OCI-LY7 (cell line): ENCODE data around the gene BLTP3A. TPM values are rescaled to one million over a fixed set of nuclear protein-coding genes. Genes with fewer than 3 reads are reported as not detected.

Source experiments
- BruUV-seq: library from RNA; stranded (reverse); fragments of 400-500 nt; replicated peaks from 2 replicates; lab custom pipeline; 2021; lab: Mats Ljungman, UMichigan
- CTCF ChIA-PET: fragments of 300-600 bp; sonication (Branson Sonifier 250); formaldehyde crosslinking; loops from one replicate; lab custom pipeline; 2022; ENCODE audit warnings: antibody characterized with exemption; ENCODE audit not compliant: unreplicated experiment; lab: Charles Lee
- POLR2A ChIA-PET: fragments of 300-600 bp; sonication (Branson Sonifier 250); formaldehyde crosslinking; loops from one replicate; lab custom pipeline; 2022; ENCODE audit warnings: antibody characterized with exemption; lab: Charles Lee
- DNase-seq: peaks from one replicate; pipeline ENCODE4 v3.0.0-alpha.2; 2015; ENCODE audit warnings: low spot score
- H2AFZ ChIP-seq: fragments of 200-600 bp; sonication (generic), shearing (Covaris generic); 2 replicates; pipeline ENCODE4 v1.6.1; 2014; ENCODE audit warnings: mild to moderate bottlenecking, antibody characterized with exemption, low read length, moderate library complexity
- H3K27ac ChIP-seq: fragments of 200-600 bp; sonication (generic); 2 replicates; pipeline ENCODE4 v1.5.1; 2014; ENCODE audit warnings: mixed run types, low read depth, mild to moderate bottlenecking, moderate library complexity, low read length, inconsistent platforms; ENCODE audit not compliant: poor library complexity, severe bottlenecking
- H3K36me3 ChIP-seq: fragments of 200-600 bp; sonication (generic); 2 replicates; pipeline ENCODE4 v1.6.1; 2014; ENCODE audit warnings: mild to moderate bottlenecking, antibody characterized with exemption, low read length, moderate library complexity, mixed read lengths; ENCODE audit not compliant: insufficient read depth
- H3K4me1 ChIP-seq: fragments of 200-600 bp; sonication (generic); 2 replicates; pipeline ENCODE4 v1.5.1; 2014; ENCODE audit warnings: mild to moderate bottlenecking, low read length; ENCODE audit not compliant: insufficient read depth, poor library complexity, severe bottlenecking
- H3K4me2 ChIP-seq: fragments of 200-600 bp; sonication (generic); 2 replicates; pipeline ENCODE4 v1.6.1; 2014; ENCODE audit warnings: mild to moderate bottlenecking, low read length
- H3K4me3 ChIP-seq: fragments of 200-600 bp; sonication (generic); 2 replicates; pipeline ENCODE4 v1.5.1; 2014; ENCODE audit warnings: mild to moderate bottlenecking, low read depth, low read length; ENCODE audit not compliant: poor library complexity, severe bottlenecking
- H3K79me2 ChIP-seq: fragments of 200-600 bp; sonication (generic); 2 replicates; pipeline ENCODE4 v1.6.1; 2016; ENCODE audit warnings: low read depth, mild to moderate bottlenecking, low read length, moderate library complexity, mixed read lengths; ENCODE audit not compliant: insufficient read depth
- H3K9me2 ChIP-seq: fragments of 200-600 bp; sonication (generic); 2 replicates; pipeline ENCODE4 v1.6.1; 2016; ENCODE audit warnings: mild to moderate bottlenecking, low read length, mixed read lengths; ENCODE audit not compliant: insufficient read depth
- H3K9me3 ChIP-seq: fragments of 200-600 bp; sonication (generic); 2 replicates; pipeline ENCODE4 v1.6.1; 2014; ENCODE audit warnings: mild to moderate bottlenecking, mixed run types, low read length, mixed read lengths
- H4K20me1 ChIP-seq: fragments of 200-600 bp; sonication (generic); 2 replicates; pipeline ENCODE4 v1.6.1; 2014; ENCODE audit warnings: mild to moderate bottlenecking, antibody characterized with exemption, low read length, moderate library complexity, mixed read lengths; ENCODE audit not compliant: insufficient read depth
- EZH2phosphoT487 ChIP-seq: fragments of 200-600 bp; sonication (generic); IDR thresholded peaks from 2 replicates; pipeline ENCODE4 v1.6.1; 2018; ENCODE audit warnings: low read depth, borderline replicate concordance, mild to moderate bottlenecking, mixed run types, antibody characterized with exemption, low read length, moderate library complexity, mixed read lengths
- intact Hi-C: fragments of 100-400 bp; cut with micrococcal nuclease; formaldehyde crosslinking; loops from one replicate; pipeline ENCODE4 v1.10.0; 2022; ENCODE audit not compliant: unreplicated experiment
- total RNA-seq, 2 experiments: library from RNA; depleted of rRNA in 1 of 2; stranded (reverse); fragments of >200 nt in 1 of 2; shearing (Covaris generic) in 1 of 2; gene quantifications; 2 replicates each; pipeline ENCODE4 v1.2.3, GENCODE V29; 2014 to 2022
- TF ChIP-seq, protein P1 (sequence below): fragments of 200-600 bp; sonication (generic); conservative IDR thresholded peaks from 2 replicates; pipeline ENCODE4 v1.5.1; 2014; ENCODE audit warnings: mild to moderate bottlenecking, antibody characterized with exemption, low read length, moderate library complexity, mixed read lengths

The BLTP3A gene
- total RNA-seq, 2 experiments from 2014 or later, result 11.9 to 23.3 TPM

- intact Hi-C loops, result loop anchor here (5.0 kb wide), 1 partner anchor 326 kb away; the partner anchor contains the start of gene PACSIN1
These were observed 970 bp downstream of the BLTP3A start for GRCh38 chr6:34792605-34793500.

GRCh38 chr6:34793877-34794276, 2.0 kb downstream of the BLTP3A start:
- H3K79me2 ChIP-seq, result peaks cover 53% of the 10 kb centered on the region
- H3K4me3 ChIP-seq, result peak overlapping the region; percentile 79
- H2AFZ ChIP-seq, result no peak overlapping the region
- H3K4me2 ChIP-seq, result peak overlapping the region; percentile 89
- H3K9me2 ChIP-seq, result no peaks in the 10 kb centered on the region
- DNase-seq, result no peak
- no peak overlapping the region for H3K27ac ChIP-seq
- POLR2A ChIA-PET, result interaction anchor here (0.7 kb wide), 1 partner anchor 51 kb away, joined by 3 read pairs; no protein-coding TSS in a partner anchor
- no peak for TF ChIP-seq EZH2phosphoT487
- TF ChIP-seq, protein P1, sequence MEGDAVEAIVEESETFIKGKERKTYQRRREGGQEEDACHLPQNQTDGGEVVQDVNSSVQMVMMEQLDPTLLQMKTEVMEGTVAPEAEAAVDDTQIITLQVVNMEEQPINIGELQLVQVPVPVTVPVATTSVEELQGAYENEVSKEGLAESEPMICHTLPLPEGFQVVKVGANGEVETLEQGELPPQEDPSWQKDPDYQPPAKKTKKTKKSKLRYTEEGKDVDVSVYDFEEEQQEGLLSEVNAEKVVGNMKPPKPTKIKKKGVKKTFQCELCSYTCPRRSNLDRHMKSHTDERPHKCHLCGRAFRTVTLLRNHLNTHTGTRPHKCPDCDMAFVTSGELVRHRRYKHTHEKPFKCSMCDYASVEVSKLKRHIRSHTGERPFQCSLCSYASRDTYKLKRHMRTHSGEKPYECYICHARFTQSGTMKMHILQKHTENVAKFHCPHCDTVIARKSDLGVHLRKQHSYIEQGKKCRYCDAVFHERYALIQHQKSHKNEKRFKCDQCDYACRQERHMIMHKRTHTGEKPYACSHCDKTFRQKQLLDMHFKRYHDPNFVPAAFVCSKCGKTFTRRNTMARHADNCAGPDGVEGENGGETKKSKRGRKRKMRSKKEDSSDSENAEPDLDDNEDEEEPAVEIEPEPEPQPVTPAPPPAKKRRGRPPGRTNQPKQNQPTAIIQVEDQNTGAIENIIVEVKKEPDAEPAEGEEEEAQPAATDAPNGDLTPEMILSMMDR, result no peak
- H3K4me1 ChIP-seq, result peaks cover 9% of the 10 kb centered on the region
- BruUV-seq, result no TSS peak
- no peaks in the 10 kb centered on the region for H3K9me3 ChIP-seq
- peaks cover 9% of the 10 kb centered on the region; the same call in 1 of the 2 replicates for H3K36me3 ChIP-seq
- no peaks in the 10 kb centered on the region for H4K20me1 ChIP-seq
- CTCF ChIA-PET, result no interaction called here
- intact Hi-C loops, result loop anchor here (5.0 kb wide), 1 partner anchor 327 kb away; the partner anchor contains the start of gene PACSIN1

More at GRCh38 chr6:34792605-34793500, 970 bp downstream of the BLTP3A start:
- no peaks in the 10 kb centered on the region for H4K20me1 ChIP-seq
- POLR2A ChIA-PET, result interaction anchor here (0.6 to 1.9 kb wide), 6 partner anchors 14 to 327 kb away, joined by 3 to 6 read pairs (median 3); partner anchors contain the start of gene PACSIN1
- peak overlapping the region; percentile 63; the same call in 1 of the 2 replicates for H2AFZ ChIP-seq
- peaks cover 9% of the 10 kb centered on the region; the same call in 1 of the 2 replicates for H3K36me3 ChIP-seq
- CTCF ChIA-PET, result no interaction called here
- BruUV-seq, result no TSS peak
- peak; percentile 67 for DNase-seq
- H3K79me2 ChIP-seq, result peaks cover 43% of the 10 kb centered on the region
- H3K27ac ChIP-seq, result peak overlapping the region; percentile 84
- peak overlapping the region; percentile 89 for H3K4me2 ChIP-seq
- H3K4me3 ChIP-seq, result peak overlapping the region; percentile 79
- H3K9me3 ChIP-seq, result peaks cover 3% of the 10 kb centered on the region; the same call in 1 of the 2 replicates
- TF ChIP-seq, protein P1, result no peak
- no peak for TF ChIP-seq EZH2phosphoT487
- no peaks in the 10 kb centered on the region for H3K9me2 ChIP-seq
- peaks cover 9% of the 10 kb centered on the region for H3K4me1 ChIP-seq
